ENCODE data around the gene FBXW5.

FBXW5 gene

DNA sequence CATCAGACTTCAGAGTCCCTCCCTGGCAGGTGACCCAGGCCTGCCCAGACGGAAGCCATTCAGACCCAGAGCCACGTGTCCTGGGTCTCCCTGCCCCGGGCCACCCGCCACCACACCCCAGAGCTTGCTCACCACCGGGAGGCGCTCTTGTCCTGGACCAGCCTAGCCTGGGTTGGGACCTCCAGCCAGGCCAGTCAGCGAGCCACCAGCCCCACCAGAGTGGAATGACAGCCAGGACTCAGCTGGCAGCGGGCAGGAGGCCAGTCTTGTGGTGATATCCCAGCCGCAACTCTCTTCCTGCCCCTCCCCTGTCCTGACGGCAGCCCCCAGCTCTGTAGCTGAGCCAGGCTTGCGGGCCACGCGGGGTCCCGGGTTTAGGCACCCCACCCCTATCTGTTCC, 31.1 kb upstream of the FBXW5 start:
- DNase-seq (ENCODE audit: extremely low read depth, low read depth) = no peak
- TF ChIP-seq, protein P1, sequence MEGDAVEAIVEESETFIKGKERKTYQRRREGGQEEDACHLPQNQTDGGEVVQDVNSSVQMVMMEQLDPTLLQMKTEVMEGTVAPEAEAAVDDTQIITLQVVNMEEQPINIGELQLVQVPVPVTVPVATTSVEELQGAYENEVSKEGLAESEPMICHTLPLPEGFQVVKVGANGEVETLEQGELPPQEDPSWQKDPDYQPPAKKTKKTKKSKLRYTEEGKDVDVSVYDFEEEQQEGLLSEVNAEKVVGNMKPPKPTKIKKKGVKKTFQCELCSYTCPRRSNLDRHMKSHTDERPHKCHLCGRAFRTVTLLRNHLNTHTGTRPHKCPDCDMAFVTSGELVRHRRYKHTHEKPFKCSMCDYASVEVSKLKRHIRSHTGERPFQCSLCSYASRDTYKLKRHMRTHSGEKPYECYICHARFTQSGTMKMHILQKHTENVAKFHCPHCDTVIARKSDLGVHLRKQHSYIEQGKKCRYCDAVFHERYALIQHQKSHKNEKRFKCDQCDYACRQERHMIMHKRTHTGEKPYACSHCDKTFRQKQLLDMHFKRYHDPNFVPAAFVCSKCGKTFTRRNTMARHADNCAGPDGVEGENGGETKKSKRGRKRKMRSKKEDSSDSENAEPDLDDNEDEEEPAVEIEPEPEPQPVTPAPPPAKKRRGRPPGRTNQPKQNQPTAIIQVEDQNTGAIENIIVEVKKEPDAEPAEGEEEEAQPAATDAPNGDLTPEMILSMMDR (IDR thresholded peaks at IDR 0.05; ENCODE audit: low read depth, low read length, missing control alignments) = peak; percentile 12

DNA sequence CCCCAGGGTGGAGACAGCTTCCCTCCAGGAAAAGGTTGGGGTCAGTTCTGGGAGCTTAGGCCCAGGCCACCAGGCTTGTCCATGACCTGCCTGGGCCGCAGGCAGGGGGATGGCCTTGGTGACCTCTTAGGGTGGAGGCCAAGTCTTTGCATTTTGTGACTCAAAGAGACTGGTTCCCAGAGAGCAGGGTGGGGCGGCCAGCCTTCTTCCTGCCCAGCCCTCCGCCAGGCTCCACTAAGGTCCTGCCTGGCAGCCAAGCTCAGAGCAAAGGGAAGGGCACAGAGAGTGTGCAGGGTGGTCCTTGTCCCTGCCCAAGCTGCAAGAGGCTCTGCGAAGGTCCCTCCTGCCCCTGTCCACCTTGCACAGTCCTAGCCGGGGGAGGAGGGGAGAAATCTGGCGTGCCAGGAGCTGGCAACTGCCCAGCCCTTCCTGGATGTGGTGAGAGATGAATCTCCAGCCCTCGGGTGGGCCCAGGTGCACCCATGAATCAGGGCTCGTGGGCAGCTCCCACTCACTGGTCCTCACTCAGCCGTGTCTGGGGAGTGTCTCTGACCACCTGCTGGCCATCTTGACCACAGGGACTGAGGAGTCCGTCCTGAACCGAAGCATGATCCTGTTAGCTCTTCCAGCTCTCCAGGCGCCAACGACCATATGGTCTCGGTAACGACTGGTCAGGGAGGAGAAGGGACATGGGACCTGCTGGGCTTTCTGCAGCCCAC, 30.4 kb upstream of the FBXW5 start:
- TF ChIP-seq, protein P1 (IDR thresholded peaks at IDR 0.05; ENCODE audit: low read depth, low read length, missing control alignments) = no peak
- no peak for DNase-seq (ENCODE audit: extremely low read depth, low read depth)
- H3K4me3 ChIP-seq (replicated peaks; ENCODE audit: low read depth, low read length) = no peak overlapping the region

More for the DNA sequence above, 31.1 kb upstream of the FBXW5 start:
- H3K4me3 ChIP-seq (replicated peaks; ENCODE audit: low read depth, low read length) = no peak overlapping the region

GRCh38 chr9:136973618-136974617, 29.4 kb upstream of the FBXW5 start:
- TF ChIP-seq, protein P1 (IDR thresholded peaks at IDR 0.05; ENCODE audit: low read depth, low read length, missing control alignments) = no peak
- H3K4me3 ChIP-seq (replicated peaks; ENCODE audit: low read depth, low read length) = no peak overlapping the region
- no peak for DNase-seq (ENCODE audit: extremely low read depth, low read depth)

- H3K4me3 ChIP-seq (replicated peaks; ENCODE audit: low read depth, low read length) = no peak overlapping the region
- DNase-seq (ENCODE audit: extremely low read depth, low read depth) = no peak
- TF ChIP-seq, protein P1 (IDR thresholded peaks at IDR 0.05; ENCODE audit: low read depth, low read length, missing control alignments) = no peak
These were observed 28.2 kb upstream of the FBXW5 start for GRCh38 chr9:136972743-136973142.

DNA sequence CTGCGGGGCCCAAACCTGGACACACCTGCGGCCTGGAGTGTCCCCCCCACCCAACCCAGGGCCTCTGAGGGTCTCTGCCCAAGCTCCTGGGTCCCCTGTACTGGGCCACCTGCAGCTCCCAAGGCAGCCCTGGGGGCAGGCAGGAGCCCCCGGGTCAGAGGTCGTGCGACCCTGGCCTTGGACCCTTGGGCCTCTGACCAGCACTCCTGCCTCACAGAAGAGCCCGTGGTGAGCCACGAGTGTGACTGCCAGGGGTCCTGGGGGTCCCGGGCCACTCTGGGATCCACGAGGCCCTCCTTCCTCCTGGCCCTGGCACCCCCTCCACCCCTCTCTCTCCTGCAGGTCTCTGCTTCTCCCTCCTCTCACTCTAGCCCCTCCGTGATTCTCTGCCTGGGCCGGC, 27.8 kb upstream of the FBXW5 start:
- H3K4me3 ChIP-seq (replicated peaks; ENCODE audit: low read depth, low read length) = no peak overlapping the region
- DNase-seq (ENCODE audit: extremely low read depth, low read depth) = no peak
- TF ChIP-seq, protein P1 (IDR thresholded peaks at IDR 0.05; ENCODE audit: low read depth, low read length, missing control alignments) = no peak

GRCh38 chr9:136971746-136972145, 27.2 kb upstream of the FBXW5 start:
- no peak for DNase-seq (ENCODE audit: extremely low read depth, low read depth)
- TF ChIP-seq, protein P1 (IDR thresholded peaks at IDR 0.05; ENCODE audit: low read depth, low read length, missing control alignments) = no peak
- H3K4me3 ChIP-seq (replicated peaks; ENCODE audit: low read depth, low read length) = no peak overlapping the region

Measured in HFF-Myc (cell line).